OCI-LY3 (cell line): ENCODE data around the gene SLC16A8.

Experiments
- H2AFZ ChIP-seq: fragments of 200-600, 300-600 bp; shearing (Covaris generic); 2 replicates; pipeline ENCODE4 v1.6.0; 2014; ENCODE audit warnings: antibody characterized with exemption, low read depth, low read length
- H3K27ac ChIP-seq: fragments of 200-600, 300-600 bp; sonication (generic); 2 replicates; pipeline ENCODE4 v1.5.1; 2014; ENCODE audit warnings: mild to moderate bottlenecking, low read length, moderate library complexity, mixed read lengths
- H3K27me3 ChIP-seq: fragments of 200-600, 300-600 bp; sonication (generic); 2 replicates; pipeline ENCODE4 v1.6.1; 2014; ENCODE audit warnings: low read depth, low read length, mixed read lengths
- H3K36me3 ChIP-seq: fragments of 200-600, 300-600 bp; sonication (generic); replicated peaks from 2 replicates; pipeline ENCODE3; 2014; ENCODE audit warnings: low read depth, low read length, mixed read lengths
- H3K4me1 ChIP-seq: fragments of 300-600, 200-600 bp; sonication (generic); 2 replicates; pipeline ENCODE4 v1.6.1; 2014; ENCODE audit warnings: low read length, mixed read lengths
- H3K4me2 ChIP-seq: fragments of 200-600, 300-600 bp; sonication (generic); 2 replicates; pipeline ENCODE4 v1.6.1; 2014; ENCODE audit warnings: low read length, mixed read lengths
- H3K4me3 ChIP-seq: fragments of 300-600, 200-600 bp; sonication (generic); 2 replicates; pipeline ENCODE4 v1.5.1; 2014; ENCODE audit warnings: antibody characterized with exemption, mild to moderate bottlenecking, low read length, moderate library complexity
- H3K79me2 ChIP-seq: fragments of 300-600, 200-600 bp; shearing (Covaris generic); 2 replicates; pipeline ENCODE4 v1.6.1; 2014; ENCODE audit warnings: mild to moderate bottlenecking, low read length, mixed read lengths
- H3K9ac ChIP-seq: fragments of 300-600, 200-600 bp; shearing (Covaris generic); 2 replicates; pipeline ENCODE4 v1.6.0; 2014; ENCODE audit warnings: mild to moderate bottlenecking, low read length, moderate library complexity
- H3K9me3 ChIP-seq: fragments of 200-600, 300-600 bp; shearing (Covaris generic); 2 replicates; pipeline ENCODE4 v1.6.1; 2014; ENCODE audit warnings: low read length, mixed read lengths; ENCODE audit not compliant: insufficient read depth
- H4K20me1 ChIP-seq: fragments of 200-600, 300-600 bp; sonication (generic); 2 replicates; pipeline ENCODE4 v1.6.1; 2016; ENCODE audit warnings: low read length, mixed read lengths; ENCODE audit not compliant: insufficient read depth
- CTCF ChIP-seq: fragments of 200-600, 300-600 bp; sonication (generic); IDR thresholded peaks from 2 replicates; pipeline ENCODE4 v1.5.1; 2014; ENCODE audit warnings: antibody characterized with exemption, low read length, low read depth
- EZH2phosphoT487 ChIP-seq: fragments of 200-600 bp; shearing (Covaris generic); IDR thresholded peaks from 2 replicates; pipeline ENCODE4 v1.6.1; 2018; ENCODE audit warnings: antibody characterized with exemption, mixed run types, low read depth

Gene SLC16A8

GRCh38 chr22:38070250-38070921 lies 13.6 kb downstream of the SLC16A8 start:
- no peak overlapping the region for H3K9ac ChIP-seq
- no peaks in the 10 kb centered on the region for H3K9me3 ChIP-seq
- no peak for TF ChIP-seq EZH2phosphoT487
- TF ChIP-seq CTCF, result no peak
- H3K79me2 ChIP-seq, result no peaks in the 10 kb centered on the region
- H3K27ac ChIP-seq, result no peak overlapping the region
- no peaks in the 10 kb centered on the region for H3K4me1 ChIP-seq
- no peaks in the 10 kb centered on the region for H4K20me1 ChIP-seq
- no peak overlapping the region for H3K4me3 ChIP-seq
- H3K36me3 ChIP-seq, result no peaks in the 10 kb centered on the region
- no peak overlapping the region for H3K4me2 ChIP-seq
- no peak overlapping the region for H2AFZ ChIP-seq
- no peaks in the 10 kb centered on the region for H3K27me3 ChIP-seq

- Histone ChIP-seq H2AFZ (no peak overlapping the region), H3K27me3 (no peaks in the 10 kb centered on the region), H3K4me1 (no peaks in the 10 kb centered on the region), H3K36me3 (no peaks in the 10 kb centered on the region), H3K27ac (no peak overlapping the region), H3K9ac (no peak overlapping the region), H3K4me3 (no peak overlapping the region), H4K20me1 (no peaks in the 10 kb centered on the region), H3K79me2 (no peaks in the 10 kb centered on the region), H3K4me2 (peak overlapping the region; percentile 23; the same call in 1 of the 2 replicates), H3K9me3 (no peaks in the 10 kb centered on the region)
- TF ChIP-seq EZH2phosphoT487 (no peak), CTCF (peak; percentile 73)
Observed at GRCh38 chr22:38069372-38070249, 14.4 kb downstream of the SLC16A8 start.

GRCh38 chr22:38068641-38069371 lies 15.2 kb downstream of the SLC16A8 start:
- no peaks in the 10 kb centered on the region for H3K36me3 ChIP-seq

More at GRCh38 chr22:38068641-38069371, 15.2 kb downstream of the SLC16A8 start:
- no peak overlapping the region for H3K4me3 ChIP-seq
- H3K79me2 ChIP-seq, result no peaks in the 10 kb centered on the region
- H3K27me3 ChIP-seq, result no peaks in the 10 kb centered on the region
- H3K27ac ChIP-seq, result no peak overlapping the region
- H3K9ac ChIP-seq, result no peak overlapping the region
- H3K4me1 ChIP-seq, result no peaks in the 10 kb centered on the region
- no peak for TF ChIP-seq CTCF
- H3K4me2 ChIP-seq, result no peak overlapping the region
- no peak overlapping the region for H2AFZ ChIP-seq
- no peaks in the 10 kb centered on the region for H3K9me3 ChIP-seq
- no peaks in the 10 kb centered on the region for H4K20me1 ChIP-seq
